ENCODE data around the gene INAFM2.

The INAFM2 gene

DNA sequence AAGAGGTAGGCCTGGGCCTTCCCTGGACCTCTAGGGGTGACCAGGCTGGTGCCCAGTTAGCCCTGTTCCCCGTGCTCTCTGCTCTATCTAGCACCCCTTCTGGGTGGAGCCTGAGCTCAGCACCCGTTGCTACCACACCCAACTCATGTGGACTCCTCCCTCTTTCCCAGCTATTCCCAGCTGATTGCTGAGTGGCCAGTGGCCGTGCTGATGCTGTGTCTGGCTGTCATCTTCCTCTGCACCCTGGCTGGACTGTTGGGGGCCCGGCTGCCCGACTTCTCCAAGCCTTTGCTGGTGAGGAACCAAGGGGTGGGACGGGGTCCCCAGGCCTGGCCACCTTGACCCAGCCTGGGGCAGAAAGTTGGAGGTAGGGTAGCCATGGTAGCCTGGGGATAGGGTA, 40.8 kb downstream of the INAFM2 start:
- DNase-seq (ENCODE audit: low read depth in 2 of 2) = no peak

DNA sequence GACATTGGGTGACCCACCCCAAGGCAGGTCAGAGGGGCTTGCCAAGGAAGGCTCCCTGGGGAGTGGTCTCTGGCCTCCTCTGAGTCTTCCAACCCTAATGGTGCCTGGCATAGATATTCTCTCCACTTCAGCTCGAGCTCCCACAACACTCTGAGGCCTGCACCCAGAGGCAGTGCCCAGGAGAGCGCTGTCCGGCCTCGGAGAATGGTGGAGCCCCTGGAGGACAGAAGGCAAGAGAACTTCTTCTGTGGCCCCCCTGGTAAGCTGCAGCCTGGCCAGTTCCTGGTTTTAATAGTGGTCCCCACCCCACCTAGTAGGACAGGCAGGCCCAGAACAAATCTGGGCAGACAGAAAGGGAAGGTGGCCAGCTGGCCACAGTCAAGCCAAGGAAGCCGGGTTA, 41.5 kb downstream of the INAFM2 start:
- no peak for DNase-seq (ENCODE audit: low read depth in 2 of 2)

DNA sequence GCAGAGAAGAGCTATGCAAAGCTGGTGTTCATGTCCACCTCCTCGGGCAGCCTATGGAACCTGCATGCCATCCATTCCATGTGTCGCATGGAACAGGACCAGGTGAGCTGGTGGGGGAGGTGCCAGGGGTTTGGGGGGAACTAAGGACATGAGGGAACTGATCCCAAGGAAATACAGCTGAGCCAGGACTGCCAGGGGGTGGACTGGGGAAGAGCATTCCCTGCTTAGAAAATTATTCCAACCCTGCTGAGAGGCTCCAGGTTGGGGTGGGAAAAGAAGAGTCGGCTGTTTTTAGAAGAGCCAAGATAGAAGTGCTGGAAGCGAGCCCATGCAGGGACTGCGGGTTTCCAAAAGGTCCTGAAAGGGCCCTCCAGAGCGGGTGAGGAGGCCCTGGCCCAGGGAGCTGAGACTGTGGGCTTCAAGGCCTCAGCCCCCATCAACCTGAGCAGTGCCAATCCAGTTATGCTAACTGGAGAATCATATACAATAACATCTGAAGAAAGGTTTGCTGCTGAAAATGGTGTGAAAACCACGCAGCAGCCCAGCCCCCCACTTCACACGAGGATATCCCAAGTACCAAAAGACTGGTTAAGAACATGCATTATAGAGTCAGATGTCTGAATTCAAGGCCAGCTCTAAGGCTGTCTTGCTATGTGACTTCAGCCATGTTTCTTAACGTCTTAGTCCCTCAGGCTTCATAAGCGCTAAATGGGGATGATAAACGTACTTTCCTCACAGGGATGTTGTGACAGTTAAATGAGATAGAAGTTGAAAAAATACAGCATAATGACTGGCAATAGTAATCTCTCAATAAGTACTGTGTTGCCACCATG, 42.3 kb downstream of the INAFM2 start:
- no peak for DNase-seq (ENCODE audit: low read depth in 2 of 2)

DNA sequence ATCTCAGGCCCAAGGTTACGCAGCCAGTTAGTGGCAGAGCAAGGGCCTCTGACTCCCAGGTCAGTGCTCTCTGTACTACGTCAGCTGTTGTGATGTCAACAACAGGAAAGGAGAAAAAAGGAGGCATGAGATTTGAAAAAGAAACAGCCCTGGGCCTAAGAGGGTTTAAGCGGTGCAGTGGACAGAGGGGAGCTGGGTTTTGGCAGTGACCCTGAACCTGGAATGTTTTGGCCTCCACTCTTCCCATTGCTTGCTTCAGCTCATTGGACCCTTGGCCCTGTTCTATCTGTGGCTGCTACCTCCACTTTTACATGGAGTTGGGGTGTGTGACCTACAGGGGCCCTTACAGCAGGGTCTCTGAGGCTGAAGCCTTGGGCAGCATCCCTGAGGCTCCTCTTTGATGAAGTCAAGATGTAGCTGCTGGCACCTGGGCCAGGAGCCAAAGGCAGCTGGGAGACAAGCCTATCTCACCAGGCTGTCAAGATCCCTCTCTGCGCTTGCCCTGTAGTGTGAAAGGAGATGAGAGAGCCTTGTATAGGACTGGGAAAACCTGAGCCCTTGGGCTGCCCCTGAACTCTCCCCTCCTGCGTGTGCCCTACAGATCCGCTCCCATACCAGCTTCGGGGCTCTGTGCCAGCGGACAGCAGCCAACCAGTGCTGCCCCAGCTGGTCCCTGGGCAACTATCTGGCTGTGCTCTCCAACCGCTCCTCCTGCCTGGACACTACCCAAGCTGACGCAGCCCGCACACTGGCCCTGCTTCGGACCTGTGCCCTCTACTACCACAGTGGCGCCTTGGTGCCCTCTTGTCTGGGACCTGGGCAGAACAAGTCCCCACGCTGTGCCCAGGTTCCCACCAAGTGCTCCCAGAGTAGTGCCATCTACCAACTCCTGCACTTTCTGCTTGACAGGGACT, 43.2 kb downstream of the INAFM2 start:
- DNase-seq (ENCODE audit: low read depth in 2 of 2) = no peak

DNA sequence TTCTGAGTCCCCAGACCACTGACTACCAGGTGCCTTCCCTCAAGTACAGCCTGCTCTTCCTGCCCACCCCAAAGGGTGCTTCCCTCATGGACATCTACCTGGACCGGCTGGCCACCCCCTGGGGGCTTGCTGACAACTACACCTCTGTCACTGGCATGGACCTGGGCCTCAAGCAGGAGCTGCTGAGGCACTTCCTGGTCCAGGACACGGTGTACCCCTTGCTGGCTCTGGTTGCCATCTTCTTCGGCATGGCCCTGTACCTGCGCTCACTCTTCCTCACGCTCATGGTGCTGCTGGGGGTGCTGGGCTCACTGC, 43.8 kb downstream of the INAFM2 start:
- DNase-seq (ENCODE audit: low read depth in 2 of 2) = no peak

DNA sequence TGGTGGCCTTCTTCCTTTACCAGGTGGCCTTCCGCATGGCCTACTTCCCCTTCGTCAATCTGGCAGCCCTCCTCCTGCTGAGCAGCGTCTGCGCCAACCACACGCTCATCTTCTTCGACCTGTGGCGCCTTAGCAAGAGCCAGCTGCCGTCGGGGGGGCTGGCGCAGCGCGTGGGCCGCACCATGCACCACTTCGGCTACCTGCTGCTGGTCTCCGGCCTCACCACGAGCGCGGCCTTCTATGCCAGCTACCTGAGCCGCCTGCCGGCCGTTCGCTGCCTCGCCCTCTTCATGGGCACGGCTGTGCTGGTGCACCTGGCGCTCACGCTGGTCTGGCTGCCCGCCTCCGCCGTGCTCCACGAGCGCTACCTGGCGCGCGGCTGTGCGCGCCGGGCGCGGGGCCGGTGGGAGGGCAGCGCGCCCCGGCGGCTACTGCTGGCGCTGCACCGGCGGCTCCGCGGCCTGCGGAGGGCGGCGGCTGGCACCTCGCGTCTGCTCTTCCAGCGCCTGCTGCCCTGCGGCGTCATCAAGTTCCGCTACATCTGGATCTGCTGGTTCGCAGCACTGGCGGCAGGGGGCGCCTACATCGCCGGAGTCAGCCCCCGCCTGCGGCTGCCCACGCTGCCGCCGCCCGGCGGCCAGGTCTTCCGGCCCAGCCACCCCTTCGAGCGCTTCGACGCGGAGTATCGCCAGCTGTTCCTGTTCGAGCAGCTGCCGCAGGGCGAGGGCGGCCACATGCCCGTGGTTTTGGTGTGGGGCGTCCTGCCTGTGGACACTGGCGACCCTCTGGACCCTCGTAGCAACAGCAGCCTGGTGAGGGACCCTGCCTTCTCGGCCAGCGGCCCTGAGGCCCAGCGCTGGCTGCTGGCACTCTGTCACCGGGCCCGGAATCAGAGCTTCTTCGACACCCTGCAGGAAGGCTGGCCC, 44.5 kb downstream of the INAFM2 start:
- peak; percentile 67 to 79 for DNase-seq (ENCODE audit: low read depth in 2 of 2)

DNA sequence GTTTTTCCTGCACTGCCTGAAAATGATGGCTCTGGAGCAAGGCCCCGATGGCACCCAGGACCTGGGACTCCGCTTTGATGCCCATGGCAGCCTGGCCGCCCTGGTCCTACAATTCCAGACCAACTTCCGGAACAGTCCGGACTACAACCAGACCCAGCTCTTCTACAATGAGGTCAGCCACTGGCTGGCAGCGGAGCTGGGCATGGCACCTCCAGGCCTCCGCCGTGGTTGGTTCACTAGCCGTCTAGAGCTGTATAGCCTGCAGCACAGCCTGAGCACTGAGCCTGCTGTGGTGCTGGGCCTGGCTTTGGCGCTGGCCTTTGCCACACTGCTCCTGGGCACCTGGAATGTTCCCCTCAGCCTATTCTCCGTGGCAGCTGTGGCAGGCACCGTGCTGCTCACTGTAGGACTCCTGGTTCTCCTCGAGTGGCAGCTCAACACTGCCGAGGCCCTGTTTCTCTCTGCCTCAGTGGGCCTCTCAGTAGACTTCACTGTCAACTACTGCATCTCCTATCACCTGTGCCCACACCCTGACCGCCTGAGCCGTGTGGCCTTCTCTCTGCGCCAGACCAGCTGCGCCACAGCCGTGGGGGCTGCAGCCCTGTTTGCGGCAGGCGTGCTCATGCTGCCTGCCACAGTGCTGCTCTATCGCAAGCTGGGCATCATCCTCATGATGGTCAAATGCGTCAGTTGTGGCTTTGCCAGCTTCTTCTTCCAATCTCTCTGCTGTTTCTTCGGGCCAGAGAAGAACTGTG, 45.4 kb downstream of the INAFM2 start:
- no peak for DNase-seq (ENCODE audit: low read depth in 2 of 2)

DNA sequence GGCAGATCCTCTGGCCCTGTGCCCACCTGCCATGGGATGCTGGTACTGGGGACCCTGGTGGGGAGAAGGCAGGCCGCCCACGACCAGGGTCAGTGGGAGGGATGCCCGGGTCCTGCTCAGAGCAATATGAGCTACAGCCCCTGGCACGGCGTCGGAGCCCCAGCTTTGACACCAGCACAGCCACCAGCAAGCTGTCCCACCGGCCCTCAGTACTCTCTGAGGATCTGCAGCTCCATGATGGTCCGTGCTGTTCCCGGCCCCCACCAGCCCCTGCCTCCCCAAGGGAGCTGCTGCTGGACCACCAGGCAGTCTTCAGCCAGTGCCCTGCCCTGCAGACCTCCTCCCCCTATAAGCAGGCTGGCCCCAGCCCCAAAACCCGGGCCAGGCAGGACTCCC, 46.0 kb downstream of the INAFM2 start:
- DNase-seq (ENCODE audit: low read depth in 2 of 2) = no peak

DNA sequence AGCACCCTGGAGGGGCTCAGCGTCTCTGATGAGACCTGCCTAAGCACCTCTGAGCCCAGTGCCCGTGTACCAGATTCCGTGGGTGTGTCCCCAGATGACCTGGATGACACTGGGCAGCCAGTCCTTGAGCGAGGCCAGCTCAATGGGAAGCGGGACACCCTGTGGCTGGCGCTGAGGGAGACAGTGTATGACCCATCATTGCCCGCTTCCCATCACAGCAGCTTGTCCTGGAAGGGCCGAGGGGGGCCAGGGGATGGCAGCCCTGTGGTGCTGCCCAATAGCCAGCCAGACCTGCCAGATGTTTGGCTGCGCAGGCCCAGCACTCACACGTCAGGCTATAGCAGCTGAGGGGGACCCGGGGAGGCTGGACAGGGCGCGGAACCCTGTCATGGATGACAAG, 46.5 kb downstream of the INAFM2 start:
- no peak for DNase-seq (ENCODE audit: low read depth in 2 of 2)

DNA sequence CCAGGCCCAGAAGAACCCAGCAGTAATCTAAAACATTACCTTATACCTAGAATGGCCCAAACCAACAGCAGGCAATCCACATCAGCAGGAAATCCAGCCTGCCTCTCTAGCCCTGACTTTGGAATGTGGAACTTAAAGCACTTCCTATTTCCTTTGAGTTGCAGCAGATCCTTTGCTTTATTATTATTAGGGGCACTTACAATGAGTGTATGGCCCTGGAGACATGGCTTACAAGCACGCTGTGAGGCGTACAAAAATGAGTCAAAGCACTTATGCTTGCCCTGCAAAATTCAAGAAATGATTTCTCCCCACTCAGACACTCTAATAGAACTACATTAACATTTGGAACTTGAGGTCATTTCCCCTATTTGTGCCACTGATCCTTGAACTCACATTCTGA, 49.5 kb downstream of the INAFM2 start:
- no peak for DNase-seq (ENCODE audit: low read depth in 2 of 2)

All from activated CD8-positive, alpha-beta memory T cell treated with anti-CD3 and anti-CD28 coated beads for 4 hours (primary cell).